OCI-LY1 (cell line): ENCODE measurements around the gene B3GAT2.

Experiments
- EZH2 ChIP-seq: fragments of 200-600 bp; sonication (generic), shearing (Covaris generic); IDR thresholded peaks from 2 replicates; pipeline ENCODE4 v1.8.0; 2017; ENCODE audit warnings: borderline replicate concordance, mixed run types, mild to moderate bottlenecking, antibody characterized with exemption, low read length, moderate library complexity, mixed read lengths
- TF ChIP-seq, protein P1 (sequence below): fragments of 200-600 bp; sonication (generic), shearing (Covaris generic); IDR thresholded peaks from 2 replicates; pipeline ENCODE4 v1.5.1; 2017; ENCODE audit warnings: mild to moderate bottlenecking, antibody characterized with exemption, low read length, moderate library complexity, mixed read lengths

DNA sequence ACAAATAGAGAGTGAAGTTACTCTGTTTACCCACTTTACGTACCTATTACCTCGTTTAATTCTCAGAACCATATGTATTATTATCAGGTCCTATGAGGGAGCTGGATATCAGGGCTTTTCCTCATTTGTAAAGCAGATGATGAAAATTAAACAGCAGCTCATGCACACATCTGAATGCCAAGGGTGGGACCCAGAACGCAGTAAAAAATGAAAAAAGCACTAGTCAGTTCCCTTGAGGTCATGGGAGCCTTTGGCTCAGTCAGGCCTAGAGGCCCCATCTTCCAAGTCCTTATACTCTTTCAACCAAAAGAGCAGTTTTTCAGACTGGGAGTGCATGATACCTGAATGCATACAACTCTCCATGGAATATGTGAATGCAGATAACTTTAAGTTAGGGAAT lies 23.0 kb downstream of the B3GAT2 start:
- TF ChIP-seq, protein P1, sequence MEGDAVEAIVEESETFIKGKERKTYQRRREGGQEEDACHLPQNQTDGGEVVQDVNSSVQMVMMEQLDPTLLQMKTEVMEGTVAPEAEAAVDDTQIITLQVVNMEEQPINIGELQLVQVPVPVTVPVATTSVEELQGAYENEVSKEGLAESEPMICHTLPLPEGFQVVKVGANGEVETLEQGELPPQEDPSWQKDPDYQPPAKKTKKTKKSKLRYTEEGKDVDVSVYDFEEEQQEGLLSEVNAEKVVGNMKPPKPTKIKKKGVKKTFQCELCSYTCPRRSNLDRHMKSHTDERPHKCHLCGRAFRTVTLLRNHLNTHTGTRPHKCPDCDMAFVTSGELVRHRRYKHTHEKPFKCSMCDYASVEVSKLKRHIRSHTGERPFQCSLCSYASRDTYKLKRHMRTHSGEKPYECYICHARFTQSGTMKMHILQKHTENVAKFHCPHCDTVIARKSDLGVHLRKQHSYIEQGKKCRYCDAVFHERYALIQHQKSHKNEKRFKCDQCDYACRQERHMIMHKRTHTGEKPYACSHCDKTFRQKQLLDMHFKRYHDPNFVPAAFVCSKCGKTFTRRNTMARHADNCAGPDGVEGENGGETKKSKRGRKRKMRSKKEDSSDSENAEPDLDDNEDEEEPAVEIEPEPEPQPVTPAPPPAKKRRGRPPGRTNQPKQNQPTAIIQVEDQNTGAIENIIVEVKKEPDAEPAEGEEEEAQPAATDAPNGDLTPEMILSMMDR: no peak
- no peak for TF ChIP-seq EZH2
